Liver (tissue), 3 donors: ENCODE results near the gene TRMT2A.

ENCODE experiments used
- GABPA ChIP-seq, 2 donors: IDR thresholded peaks in 1 of 2; conservative IDR thresholded peaks in 1 of 2; 2 replicates each; pipeline ENCODE4 v1.6.1; 2016; ENCODE audit warnings: antibody characterized with exemption in 2 of 2, mild to moderate bottlenecking in 1 of 2, moderate library complexity in 1 of 2
- MAX ChIP-seq: IDR thresholded peaks from 2 replicates; pipeline ENCODE4 v1.6.1; 2016; ENCODE audit warnings: antibody characterized with exemption
- NR2F2 ChIP-seq: IDR thresholded peaks from 2 replicates; pipeline ENCODE4 v1.6.1; 2016; ENCODE audit warnings: antibody characterized with exemption
- RAD21 ChIP-seq, 2 donors: IDR thresholded peaks; 2 replicates each; pipeline ENCODE4 v1.6.1; 2016; ENCODE audit warnings: antibody characterized with exemption in 2 of 2, mild to moderate bottlenecking in 2 of 2
- TAF1 ChIP-seq: conservative IDR thresholded peaks from 2 replicates; pipeline ENCODE4 v1.6.1; 2016; ENCODE audit warnings: antibody characterized with exemption, mild to moderate bottlenecking
- YY1 ChIP-seq: IDR thresholded peaks from 2 replicates; pipeline ENCODE4 v1.6.1; 2016; ENCODE audit warnings: antibody characterized with exemption, mild to moderate bottlenecking
- TF ChIP-seq, protein P1 (sequence below): fragments of 150-350 bp; IDR thresholded peaks from 2 replicates; pipeline ENCODE4 v1.5.1; 2017; ENCODE audit warnings: improper control_type of control experiment, low read depth, low read length; ENCODE audit not compliant: missing input control
- TF ChIP-seq, protein P2 (sequence below): IDR thresholded peaks from 2 replicates; pipeline ENCODE4 v1.6.1; 2016; ENCODE audit warnings: antibody characterized with exemption, mild to moderate bottlenecking
- donor health status: healthy.
- donor health status: healthy.

GRCh38 chr22:20156611-20157429, 39.8 kb upstream of the TRMT2A start:
- TF ChIP-seq, protein P1, sequence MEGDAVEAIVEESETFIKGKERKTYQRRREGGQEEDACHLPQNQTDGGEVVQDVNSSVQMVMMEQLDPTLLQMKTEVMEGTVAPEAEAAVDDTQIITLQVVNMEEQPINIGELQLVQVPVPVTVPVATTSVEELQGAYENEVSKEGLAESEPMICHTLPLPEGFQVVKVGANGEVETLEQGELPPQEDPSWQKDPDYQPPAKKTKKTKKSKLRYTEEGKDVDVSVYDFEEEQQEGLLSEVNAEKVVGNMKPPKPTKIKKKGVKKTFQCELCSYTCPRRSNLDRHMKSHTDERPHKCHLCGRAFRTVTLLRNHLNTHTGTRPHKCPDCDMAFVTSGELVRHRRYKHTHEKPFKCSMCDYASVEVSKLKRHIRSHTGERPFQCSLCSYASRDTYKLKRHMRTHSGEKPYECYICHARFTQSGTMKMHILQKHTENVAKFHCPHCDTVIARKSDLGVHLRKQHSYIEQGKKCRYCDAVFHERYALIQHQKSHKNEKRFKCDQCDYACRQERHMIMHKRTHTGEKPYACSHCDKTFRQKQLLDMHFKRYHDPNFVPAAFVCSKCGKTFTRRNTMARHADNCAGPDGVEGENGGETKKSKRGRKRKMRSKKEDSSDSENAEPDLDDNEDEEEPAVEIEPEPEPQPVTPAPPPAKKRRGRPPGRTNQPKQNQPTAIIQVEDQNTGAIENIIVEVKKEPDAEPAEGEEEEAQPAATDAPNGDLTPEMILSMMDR: peak; percentile 99
- TF ChIP-seq RAD21 (IDR thresholded peaks at IDR 0.05) (peak; percentile 98 to 99), TAF1 (no peak), YY1 (no peak), MAX (no peak), GABPA (IDR thresholded peaks at IDR 0.05 in 1 of 2, conservative IDR thresholded peaks at IDR 0.05 in 1 of 2) (no peak), NR2F2 (no peak)
- TF ChIP-seq, protein P2, sequence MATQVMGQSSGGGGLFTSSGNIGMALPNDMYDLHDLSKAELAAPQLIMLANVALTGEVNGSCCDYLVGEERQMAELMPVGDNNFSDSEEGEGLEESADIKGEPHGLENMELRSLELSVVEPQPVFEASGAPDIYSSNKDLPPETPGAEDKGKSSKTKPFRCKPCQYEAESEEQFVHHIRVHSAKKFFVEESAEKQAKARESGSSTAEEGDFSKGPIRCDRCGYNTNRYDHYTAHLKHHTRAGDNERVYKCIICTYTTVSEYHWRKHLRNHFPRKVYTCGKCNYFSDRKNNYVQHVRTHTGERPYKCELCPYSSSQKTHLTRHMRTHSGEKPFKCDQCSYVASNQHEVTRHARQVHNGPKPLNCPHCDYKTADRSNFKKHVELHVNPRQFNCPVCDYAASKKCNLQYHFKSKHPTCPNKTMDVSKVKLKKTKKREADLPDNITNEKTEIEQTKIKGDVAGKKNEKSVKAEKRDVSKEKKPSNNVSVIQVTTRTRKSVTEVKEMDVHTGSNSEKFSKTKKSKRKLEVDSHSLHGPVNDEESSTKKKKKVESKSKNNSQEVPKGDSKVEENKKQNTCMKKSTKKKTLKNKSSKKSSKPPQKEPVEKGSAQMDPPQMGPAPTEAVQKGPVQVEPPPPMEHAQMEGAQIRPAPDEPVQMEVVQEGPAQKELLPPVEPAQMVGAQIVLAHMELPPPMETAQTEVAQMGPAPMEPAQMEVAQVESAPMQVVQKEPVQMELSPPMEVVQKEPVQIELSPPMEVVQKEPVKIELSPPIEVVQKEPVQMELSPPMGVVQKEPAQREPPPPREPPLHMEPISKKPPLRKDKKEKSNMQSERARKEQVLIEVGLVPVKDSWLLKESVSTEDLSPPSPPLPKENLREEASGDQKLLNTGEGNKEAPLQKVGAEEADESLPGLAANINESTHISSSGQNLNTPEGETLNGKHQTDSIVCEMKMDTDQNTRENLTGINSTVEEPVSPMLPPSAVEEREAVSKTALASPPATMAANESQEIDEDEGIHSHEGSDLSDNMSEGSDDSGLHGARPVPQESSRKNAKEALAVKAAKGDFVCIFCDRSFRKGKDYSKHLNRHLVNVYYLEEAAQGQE: no peak
